ENCODE results near the gene TMPRSS13. TPM values are rescaled to one million over a fixed set of nuclear protein-coding genes. Genes with fewer than 3 reads are reported as not detected.

TMPRSS13 gene
- total and polyA plus RNA-seq, 2 of the 13 experiments (the other 11 are each of a cell fraction or from before 2014, with no cell fraction given): not detected

DNA sequence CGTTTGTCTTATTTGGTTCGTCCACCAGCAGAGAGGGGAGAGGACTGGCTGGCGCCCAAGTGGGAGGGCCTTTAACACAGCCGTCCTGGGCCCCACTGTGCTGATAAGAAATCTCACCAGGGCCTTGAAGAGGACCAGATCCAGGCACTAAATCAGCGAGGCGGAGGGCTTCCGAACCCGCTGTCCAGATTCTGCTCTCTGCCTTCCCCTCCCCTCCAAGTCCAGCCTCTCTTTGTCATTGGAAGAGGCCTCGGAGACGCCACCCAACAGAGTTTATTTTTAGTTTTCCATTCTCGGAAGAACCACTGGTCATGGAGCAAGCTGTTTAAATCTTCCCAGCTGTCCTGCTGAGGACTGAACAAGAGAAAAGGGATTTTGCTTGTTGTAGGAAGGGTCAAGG is 43.4 kb downstream of the TMPRSS13 start (continued):
- TF ChIP-seq, protein P1, sequence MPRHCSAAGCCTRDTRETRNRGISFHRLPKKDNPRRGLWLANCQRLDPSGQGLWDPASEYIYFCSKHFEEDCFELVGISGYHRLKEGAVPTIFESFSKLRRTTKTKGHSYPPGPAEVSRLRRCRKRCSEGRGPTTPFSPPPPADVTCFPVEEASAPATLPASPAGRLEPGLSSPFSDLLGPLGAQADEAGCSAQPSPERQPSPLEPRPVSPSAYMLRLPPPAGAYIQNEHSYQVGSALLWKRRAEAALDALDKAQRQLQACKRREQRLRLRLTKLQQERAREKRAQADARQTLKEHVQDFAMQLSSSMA (CRISPR knock-in tag; IDR thresholded peaks at IDR 0.05): no peak
- no peak for TF ChIP-seq FOXJ3 (CRISPR knock-in tag; IDR thresholded peaks at IDR 0.05; ENCODE audit: borderline replicate concordance)
- TF ChIP-seq, protein P2, sequence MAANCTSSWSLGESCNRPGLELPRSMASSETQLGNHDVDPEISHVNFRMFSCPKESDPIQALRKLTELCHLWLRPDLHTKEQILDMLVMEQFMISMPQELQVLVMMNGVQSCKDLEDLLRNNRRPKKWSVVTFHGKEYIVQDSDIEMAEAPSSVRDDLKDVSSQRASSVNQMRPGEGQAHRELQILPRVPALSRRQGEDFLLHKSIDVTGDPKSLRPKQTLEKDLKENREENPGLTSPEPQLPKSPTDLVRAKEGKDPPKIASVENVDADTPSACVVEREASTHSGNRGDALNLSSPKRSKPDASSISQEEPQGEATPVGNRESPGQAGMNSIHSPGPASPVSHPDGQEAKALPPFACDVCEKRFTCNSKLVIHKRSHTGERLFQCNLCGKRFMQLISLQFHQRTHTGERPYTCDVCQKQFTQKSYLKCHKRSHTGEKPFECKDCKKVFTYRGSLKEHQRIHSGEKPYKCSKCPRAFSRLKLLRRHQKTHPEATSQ (CRISPR knock-in tag; IDR thresholded peaks at IDR 0.05; ENCODE audit: borderline replicate concordance): no peak
- no peak for TF ChIP-seq ZNF256 (CRISPR knock-in tag; conservative IDR thresholded peaks at IDR 0.05)
- TF ChIP-seq, protein P3, sequence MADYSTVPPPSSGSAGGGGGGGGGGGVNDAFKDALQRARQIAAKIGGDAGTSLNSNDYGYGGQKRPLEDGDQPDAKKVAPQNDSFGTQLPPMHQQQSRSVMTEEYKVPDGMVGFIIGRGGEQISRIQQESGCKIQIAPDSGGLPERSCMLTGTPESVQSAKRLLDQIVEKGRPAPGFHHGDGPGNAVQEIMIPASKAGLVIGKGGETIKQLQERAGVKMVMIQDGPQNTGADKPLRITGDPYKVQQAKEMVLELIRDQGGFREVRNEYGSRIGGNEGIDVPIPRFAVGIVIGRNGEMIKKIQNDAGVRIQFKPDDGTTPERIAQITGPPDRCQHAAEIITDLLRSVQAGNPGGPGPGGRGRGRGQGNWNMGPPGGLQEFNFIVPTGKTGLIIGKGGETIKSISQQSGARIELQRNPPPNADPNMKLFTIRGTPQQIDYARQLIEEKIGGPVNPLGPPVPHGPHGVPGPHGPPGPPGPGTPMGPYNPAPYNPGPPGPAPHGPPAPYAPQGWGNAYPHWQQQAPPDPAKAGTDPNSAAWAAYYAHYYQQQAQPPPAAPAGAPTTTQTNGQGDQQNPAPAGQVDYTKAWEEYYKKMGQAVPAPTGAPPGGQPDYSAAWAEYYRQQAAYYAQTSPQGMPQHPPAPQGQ (CRISPR knock-in tag; IDR thresholded peaks at IDR 0.05; ENCODE audit: borderline replicate concordance): no peak
- TF ChIP-seq ZNF451 (CRISPR knock-in tag; IDR thresholded peaks at IDR 0.05): no peak
- TF ChIP-seq ZNF337 (CRISPR knock-in tag; IDR thresholded peaks at IDR 0.05; ENCODE audit: borderline replicate concordance, low read depth): no peak
- no peak for TF ChIP-seq HDAC1 (CRISPR knock-in tag; IDR thresholded peaks at IDR 0.05)
- TF ChIP-seq ZBTB3 (CRISPR knock-in tag; IDR thresholded peaks at IDR 0.05; ENCODE audit: borderline replicate concordance, low read depth): no peak
- no peak for TF ChIP-seq PTBP1 (IDR thresholded peaks at IDR 0.05; ENCODE audit: low read depth, low read length, poor library complexity, severe bottlenecking)
- TF ChIP-seq TBL1XR1 (IDR thresholded peaks at IDR 0.05; ENCODE audit: borderline replicate concordance, low read length, partially characterized antibody): no peak
- TF ChIP-seq, protein P4, sequence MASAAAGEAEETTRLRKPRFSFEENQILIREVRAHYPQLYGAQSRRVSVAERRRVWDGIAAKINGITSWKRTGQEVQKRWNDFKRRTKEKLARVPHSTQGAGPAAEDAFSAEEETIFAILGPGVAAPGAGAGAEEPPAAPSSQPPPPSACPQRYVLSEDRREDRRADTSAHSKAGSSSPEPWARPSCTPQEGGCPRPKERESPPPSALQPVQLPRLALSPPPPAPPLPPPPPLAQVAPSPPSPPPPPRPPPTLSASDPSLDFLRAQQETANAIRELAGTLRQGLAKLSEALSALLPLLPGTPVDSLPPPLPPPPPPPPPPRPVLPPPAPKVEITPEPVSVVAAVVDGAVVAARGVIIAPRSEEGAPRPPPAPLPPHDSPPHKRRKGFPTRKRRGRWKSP (CRISPR knock-in tag; IDR thresholded peaks at IDR 0.05): no peak
- no peak for TF ChIP-seq NBN (conservative IDR thresholded peaks at IDR 0.05)
- TF ChIP-seq CAMTA2 (CRISPR knock-in tag; IDR thresholded peaks at IDR 0.05; ENCODE audit: borderline replicate concordance): no peak

Measured in HepG2 (cell line).